AG08395 (cell line): Measurements from ENCODE around the gene FANCE.
"Not testable (repeated sequence)": the region's sequence is repeated elsewhere in the genome, so short reads cannot be mapped to it uniquely, and the experiment has no call there.

ENCODE experiments used
- DNase-seq: peaks from one replicate; pipeline ENCODE4 v3.0.0; 2012; ENCODE audit warnings: mixed read lengths, low spot score

Gene FANCE

DNA sequence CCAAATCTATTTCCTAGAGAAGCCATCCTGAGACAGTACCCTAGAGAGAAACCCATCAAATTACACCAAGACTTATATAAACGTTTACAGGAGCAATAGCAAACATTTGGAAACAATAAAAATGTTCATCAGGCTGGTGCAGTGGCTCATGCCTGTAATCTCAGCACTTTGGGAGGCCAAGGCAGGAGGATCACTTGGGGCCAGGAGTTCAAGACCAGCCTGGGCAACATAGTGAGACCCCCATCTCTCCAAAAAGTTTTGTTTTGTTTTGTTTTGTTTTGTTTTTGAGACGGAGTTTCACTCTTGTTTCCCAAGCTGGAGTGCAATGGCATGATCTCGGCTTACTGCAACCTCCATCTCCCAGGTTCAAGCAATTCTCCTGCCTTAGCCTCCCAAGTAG lies 19.4 kb upstream of the FANCE start:
- DNase-seq = not testable (repeated sequence)

DNA sequence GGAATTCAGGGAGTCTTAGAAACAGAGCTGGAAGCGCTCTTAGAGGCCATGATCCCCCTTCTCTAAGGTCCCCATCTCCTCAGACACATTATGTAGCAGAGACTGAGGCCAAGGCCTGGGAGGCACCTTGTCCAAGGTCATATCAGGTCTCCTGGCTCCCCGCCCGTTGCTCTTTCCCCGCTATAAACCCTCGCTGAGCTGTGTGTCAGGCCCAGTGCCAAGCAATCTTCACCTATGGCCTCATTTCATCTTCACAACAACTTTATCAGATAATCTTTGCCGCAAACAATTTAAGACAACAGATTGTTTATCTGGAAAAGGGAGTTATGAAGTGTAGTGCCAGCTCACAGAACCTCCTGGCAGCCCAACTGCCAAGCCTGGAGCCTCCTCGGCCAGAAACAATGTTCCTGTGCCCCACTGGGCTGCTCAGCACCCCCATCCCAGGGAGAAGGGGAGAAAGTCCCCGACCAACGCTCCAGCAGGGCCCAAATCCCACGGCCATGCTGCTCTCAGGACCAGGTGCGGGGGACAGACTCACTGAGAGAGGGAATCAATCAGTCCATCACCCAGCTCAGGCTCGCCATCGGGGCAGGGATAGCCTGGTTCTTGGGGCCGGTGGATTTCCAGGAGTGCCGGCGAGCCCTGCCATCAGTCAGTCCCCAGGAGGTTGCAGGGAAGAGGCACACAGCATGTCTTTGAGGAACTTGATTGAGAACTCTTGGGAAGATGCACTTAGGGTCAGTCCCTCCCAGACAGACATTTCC lies 16.9 kb upstream of the FANCE start:
- no peak for DNase-seq

DNA sequence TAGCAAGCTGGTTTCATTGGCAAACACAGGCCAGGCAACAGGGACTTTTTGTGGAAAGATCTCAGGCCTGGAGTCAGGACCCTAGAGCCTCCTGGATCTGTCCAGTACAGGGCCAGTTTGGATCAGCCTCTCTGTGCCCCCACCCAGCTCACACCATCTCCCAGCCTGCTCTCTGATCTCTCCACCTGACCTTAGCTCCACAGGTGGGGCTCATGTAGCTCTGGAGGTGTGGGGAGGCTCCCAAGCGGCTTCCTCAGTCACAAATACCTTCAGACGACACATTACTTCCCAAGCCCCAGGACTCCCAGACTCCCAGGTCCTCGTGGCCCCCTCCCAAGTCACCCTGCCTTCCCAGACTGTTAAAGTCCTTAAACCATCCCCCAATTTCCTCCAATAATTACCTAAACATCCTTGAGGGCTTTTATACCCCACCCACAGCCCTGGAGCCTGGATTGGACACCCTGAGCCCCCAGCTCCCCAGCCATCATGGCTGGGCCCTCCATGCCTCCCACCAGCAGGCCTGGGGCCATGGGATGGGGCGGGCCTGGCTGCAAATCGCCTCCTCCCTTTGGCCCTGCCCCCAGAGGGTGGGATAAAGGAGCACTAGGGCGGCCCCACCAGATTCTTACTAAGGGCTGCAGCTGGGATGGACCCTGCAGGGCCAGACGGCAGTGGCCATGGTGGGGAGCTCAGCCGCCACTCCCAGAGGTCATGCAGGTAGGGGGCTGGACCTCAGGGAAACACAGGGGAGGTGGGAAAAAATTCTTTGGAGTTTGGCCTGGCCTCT lies 15.9 kb upstream of the FANCE start:
- DNase-seq = no peak

DNA sequence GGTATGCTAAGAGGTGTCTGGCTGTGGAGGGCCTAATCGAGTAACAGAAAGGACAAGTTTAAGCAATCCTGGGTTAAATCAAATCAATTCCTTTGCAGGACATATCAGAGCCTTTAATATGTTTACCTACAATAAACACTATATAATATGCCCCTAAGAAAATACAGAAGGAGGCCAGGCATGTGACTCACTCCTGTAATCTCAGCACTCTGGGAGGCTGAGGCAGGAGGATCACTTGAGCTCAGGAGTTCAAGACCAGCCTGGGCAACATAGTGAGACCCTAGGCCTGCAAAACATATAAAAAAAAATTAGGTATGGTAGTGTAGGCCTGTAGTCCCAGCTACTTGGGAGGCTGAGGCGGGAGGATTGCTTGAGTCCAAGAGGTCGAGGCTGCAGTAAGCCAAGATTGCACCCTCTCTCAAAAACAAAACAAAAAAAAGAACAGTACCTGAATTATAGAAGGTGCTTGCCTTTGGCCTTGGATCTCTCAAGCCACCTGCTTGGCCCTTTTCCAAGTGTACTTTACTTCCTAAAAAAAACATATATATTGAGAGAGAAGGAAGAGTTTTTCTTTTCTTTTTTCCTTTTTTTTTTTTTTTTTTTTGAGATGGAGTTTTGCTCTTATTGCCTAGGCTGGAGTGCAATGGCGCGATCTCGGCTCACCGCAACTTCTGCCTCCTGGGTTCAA lies 13.6 kb upstream of the FANCE start:
- not testable (repeated sequence) for DNase-seq

DNA sequence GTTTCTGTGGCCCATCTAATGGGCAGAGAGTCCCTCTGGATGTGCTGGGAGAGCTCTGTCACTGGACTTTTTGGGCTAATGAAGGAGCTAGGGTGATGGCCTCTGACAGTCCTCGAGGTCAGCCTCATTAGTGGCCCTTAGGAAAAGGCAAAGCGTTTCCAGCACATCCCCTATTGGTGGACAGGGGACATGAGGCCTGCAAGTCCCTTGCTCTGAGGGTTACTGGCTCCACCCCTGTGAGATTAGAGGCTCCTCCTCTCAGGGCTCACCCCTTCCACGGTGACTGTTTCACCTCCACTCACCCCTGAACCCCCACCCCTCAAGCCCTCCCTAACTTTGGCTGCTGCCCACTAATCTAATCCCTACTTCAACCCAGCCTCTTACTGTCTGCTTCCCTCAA lies 12.8 kb upstream of the FANCE start:
- DNase-seq = no peak

DNA sequence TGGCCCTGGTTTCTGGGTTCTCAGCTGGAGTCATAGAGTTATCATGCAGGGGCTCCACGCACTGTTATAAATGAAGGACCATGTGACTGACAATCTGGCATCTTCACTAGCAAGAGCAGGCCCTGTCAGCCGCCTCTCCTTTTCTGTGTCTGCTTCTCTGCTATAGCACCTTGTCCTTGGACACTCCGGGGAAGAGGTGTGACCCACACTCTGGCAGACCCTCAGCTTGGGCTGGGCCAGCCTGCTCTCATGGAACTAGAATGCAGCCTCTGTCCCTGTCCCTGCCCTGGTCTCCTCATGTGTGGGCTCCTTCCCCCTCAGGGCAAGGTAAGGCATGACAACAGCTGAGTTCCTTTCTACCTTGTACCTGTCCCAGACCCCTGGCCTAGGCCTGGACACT lies 10.9 kb upstream of the FANCE start:
- no peak for DNase-seq

DNA sequence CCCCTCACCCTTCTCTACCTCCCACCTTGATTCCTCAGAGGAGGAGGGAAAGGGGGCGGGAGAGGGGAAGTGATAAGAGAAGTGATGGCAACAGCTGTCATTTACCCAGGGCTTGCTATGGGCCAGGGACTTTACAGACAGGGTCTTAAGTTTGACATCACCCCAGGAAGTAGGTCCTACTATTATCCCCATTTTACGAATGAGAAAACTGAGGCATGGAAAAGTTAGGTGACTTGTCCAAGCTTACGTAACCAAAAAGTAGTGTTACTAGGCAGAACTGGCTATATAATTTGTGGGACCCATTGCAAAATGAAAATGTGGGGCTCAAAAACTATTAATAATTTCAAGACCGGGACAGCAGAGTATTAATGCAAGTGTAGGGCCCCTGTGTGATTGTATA lies 10.5 kb upstream of the FANCE start:
- DNase-seq = no peak

DNA sequence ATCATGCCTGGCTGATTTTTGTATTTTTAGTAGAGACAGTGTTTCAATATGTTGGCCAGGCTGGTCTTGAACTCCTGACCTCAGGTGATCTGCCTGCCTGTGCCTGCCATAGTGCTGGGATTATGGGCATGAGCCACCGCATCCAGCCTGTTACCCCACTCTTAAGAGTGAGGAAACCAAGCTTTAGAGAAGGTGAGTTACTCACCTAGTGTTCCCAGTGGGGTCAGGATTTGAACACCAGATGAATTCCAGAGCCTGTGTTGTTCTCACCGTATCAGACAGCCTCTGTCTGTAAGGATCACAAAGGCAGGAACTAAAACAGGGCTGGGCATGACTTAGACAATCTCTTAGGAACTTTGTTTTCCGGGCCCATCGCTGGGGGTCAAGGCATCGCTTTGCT lies 9.4 kb upstream of the FANCE start:
- no peak for DNase-seq

DNA sequence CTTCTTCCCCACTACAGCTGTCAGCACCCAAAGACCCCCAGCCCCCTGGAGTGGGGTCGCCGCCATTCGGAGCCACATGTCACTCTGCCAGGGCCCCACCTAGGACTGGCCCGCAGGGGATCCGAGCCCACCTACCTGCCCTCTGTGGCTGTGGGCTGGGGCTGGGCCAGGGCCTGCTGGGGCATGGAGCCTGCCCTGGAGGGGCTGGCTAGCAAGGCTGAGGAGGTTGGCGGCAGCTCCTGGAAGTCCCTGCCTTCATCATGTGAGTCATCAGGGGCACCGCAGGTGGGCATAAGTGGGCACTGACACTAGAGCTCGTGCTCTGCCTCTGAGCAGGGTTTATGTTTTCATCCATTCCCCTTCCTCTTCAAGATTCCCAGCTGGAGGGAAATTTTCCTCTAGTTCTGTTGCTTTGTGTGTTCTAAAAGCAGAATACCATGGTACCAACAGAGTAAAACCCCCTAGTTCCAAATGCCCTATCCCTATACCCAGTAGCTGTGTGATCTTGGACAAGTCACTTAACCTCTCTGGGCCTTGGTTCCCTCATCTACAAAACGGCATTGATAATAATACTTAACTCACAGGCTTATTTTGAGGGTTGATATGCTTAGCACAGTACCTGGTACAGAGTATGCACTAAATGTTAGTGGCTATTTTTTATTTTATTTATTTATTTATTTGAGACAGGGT lies 8.7 kb upstream of the FANCE start:
- DNase-seq = no peak

DNA sequence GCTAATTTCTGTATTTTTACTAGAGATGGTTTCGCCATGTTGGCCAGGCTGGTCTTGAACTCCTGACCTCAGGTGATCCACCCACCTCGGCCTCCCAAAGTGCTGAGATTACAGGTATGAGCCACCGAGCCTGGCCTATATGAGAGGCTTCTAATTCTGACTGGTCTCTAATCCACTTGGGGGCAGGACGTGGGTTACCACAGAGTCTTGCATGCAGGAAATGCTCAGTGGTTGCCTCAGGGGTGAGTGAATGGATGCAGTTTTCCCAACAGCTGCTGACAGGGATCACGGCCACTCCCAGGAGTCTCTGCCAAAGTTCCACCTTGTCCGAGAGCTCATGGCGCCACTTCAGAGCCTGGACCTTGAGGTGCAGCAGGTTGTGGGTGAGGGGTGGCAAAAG lies 6.4 kb upstream of the FANCE start:
- DNase-seq = no peak

DNA sequence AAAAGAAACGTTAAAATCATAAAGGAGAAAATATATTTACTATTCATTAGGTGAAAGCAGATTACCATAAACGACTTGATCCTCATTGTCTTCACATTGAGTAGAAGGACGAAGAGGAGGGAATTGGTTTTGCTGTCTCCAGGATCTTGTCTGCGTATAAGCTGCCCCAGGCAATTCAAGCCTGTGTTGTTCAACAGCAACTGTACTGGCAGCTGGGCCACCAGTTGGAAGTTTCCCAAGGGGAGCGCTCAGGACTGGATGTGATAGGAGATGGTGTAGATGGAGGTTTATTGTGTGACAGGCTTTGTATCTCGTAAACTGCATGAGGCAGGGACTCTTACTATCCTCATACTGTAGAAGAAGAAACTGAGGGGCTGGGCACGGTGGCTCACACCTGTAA lies 3.9 kb upstream of the FANCE start:
- DNase-seq = no peak

DNA sequence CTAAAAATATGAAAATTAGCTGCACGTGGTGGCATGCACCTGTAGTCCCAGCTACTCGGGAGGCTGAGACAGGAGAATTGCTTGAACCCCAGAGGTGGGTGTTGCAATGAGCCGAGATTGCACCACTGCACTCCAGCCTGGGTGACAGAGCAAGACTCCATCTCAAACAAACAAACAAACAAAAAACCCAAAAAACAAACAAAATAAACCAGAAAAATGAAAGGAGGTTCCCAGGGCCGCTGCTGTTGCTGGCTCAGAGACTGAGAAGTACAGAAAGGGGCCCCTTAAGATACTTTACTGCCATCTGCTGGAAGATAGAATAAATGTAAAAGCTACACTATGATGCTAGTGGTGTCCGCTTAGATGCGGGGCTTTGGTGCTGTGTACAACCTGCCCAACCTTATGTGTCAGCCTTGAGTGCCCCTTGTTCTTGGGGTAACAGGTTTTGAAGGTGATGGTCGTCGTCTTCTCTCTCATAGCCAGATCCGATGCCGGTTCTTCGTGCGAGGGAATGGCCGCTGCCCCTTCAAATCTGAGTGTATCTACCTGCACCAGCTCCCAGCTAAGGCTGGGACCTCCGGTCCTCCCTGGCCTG lies 2.8 kb upstream of the FANCE start:
- DNase-seq = peak; percentile 85

DNA sequence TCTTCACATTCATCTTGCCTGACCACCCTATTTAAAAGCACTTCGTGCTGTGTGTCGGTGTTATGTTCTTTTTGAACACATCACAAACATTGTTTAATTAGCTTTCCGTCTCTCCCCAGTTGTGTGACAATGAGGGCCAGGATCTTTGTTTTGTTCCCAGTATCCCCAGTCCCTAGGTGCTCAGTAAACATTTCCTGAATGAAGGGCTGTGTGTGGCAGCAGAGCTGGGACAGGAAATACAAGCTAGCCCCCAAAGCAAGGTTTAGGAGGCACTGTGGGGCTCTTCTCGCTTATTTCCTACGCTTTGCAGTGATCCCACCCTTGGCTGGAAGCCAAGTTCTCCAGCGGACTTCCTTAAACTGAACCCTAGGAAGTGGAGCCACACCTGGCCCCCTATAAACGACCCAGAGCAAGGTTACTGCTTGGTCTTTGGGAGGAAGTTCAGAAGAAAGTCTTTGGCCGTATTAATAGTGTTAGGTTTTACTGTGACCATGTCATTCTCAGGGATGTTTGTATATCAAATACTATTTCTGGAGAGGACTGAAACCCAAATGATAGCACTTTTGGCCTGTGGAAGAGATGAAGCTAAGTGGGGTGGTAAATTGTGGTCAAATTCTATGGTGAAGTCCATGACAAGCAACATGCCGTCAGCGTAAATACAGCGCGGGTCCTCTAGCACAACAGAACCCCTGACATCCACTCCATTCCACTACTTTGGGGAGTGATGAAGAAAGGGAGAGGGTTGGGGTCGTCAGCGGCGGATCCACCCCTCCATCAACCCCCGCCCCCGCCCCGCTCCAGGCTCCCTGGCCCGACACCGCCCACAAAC lies 570 bp upstream of the FANCE start:
- no peak for DNase-seq

DNA sequence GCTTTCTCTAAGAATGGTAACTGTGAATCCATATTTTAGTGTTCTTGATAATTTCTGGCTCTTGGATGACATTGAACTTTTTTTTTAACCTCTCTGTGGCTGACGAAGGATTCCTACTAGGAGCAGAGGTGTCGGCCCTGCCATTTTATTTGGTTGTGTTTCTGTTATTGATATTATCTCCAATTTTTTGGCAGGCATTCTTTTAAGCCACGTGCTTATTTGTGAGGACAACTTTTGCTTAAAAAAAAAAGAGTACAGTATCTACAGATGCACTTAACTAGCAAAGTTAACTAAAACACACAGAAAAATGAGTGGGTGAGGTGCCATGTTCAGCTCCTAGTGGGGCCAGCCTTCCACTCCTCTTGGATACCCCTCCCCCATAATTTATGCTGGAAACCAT lies 1.1 kb downstream of the FANCE start:
- DNase-seq = no peak

DNA sequence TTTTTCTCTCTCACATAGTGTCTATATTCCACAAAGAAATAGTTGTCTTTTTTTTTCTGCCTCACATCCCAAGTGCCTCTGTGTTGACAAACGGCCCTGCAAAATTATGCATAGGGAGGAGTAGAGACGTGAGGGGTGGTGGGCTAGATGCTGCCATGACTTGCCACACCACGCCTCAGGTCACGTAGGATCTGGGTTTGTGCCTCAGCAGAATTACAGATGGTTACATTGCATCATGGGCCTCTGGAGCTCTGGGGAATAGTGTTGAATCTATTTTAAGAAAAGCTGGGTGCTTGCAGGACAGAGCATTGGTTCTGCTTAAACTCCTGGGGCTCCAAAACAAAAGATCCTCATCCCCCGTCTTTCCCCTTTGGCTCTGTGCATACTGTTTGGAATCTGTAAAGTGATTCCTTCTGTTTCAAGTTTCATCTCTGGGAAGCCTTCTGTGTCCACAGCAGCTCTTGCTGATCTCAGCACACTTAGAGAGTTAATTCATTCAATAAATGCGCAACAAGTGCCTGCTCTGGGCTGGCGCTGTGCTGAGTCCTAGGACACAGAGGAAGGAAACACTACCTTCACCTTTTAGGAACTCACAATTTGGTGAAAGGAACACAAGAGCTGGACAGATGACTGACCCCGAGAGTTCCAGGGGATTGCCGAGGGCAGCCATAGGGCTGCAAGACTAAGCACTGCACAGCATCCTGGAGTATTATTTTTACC lies 2.4 kb downstream of the FANCE start:
- no peak for DNase-seq

DNA sequence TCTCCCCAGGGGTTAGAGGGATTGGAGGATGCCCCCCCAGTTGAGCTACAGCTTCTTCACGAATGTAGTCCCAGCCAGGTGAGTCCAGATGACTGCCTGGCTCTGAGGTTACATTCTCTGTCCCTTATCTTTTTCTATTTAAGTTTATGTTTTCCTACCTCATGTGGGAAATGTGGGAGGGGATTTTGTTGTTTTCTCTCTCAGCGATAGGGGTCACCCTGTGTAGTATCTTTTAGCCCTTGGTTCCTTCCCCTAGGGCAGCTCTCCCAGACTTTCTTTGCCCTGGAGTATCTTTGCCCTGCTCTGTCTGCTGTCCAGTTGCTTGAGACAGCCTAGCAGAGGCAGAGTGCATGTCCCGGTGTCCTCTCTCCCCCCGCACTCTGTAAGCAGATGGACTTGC lies 5.8 kb downstream of the FANCE start:
- no peak for DNase-seq

DNA sequence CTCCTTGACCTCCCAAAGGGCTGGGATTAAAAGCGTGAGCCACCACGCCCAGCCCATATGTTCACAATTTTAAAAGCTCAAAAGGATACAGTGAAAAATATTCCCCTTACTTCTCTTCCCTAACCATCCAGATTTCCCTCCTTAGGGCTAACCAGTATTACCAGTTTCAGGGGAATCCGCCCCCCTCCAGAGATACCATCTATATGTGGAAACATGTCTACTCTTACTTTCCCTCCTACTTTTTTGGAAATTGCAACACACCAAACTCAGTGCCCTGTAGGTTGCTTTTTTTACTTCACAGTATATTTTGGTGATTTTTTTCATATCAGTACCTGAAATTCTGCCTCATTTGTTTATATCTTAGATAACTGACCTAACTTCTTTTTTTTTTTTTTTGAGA lies 9.1 kb downstream of the FANCE start:
- no peak for DNase-seq

DNA sequence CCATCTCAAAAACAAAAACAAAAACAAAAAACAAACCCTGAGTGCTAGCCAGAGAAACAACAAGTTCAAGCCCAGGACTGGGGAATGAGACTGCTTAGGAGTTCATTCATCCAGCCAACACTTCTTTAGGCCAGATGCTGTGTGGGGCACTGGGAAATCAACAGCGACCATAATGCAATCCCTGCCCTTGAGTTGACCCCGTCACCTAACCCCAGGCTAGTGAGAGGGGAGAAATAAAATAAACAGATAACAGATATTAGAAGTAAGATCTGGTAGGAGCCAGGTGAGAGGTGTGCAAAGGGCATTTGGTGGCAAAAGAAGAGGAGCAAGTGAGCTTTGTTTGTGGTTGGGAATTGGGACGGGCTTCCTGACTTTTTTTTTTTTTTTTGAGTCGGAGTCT lies 11.2 kb downstream of the FANCE start:
- no peak for DNase-seq

DNA sequence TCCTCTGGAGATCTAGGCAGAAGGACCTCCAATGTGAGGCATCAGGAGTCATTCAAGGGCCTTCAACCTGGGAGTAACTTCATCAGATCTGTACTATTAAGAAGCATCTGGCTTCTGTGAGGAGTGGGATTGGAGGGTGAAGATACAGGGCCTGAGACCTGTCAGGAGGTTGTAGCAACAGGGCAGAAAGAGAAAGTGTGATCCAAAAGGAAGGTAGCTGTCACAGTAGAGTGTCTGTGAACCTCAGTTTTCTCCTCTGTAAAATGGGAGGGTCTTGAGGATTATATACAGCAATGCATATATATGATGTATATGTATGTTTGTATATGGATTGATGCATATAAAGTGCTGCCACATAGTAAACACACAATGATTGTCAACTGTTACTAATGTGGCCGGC lies 13.5 kb downstream of the FANCE start:
- no peak for DNase-seq

DNA sequence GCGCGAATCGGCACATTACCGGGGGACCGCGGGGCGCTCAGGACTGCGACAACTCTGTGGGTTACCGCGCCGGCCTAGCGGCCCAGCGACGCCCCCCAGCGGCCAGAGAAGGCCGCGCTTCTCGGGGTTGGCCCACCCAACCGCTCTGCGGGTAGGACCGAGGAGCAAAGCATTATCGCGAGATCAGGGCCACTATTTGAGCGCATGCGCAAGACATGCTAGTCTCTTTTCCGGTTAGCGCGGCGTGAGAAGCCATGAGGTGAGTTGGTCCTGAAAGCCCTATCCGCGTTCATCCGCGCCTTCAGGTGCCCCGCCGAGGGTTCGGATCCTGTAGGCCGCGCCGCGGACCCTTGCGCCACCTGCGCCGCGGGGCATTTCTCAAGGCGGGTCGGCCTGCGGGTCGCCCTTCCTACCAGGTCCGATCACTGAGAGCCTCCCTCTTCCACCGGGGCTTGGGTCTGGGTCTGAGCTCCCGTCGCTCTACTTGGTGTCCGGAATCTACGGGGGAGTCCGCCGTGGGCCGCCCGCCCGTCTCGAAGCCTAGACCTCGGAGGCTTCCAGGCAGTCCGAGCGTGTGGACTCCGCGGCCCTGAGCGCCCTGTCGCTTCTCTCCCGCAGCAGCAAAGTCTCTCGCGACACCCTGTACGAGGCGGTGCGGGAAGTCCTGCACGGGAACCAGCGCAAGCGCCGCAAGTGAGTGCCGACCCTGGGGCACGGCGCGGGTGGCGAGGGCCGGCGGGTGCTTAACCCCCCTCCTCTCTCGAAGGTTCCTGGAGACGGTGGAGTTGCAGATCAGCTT lies 16.2 kb downstream of the FANCE start, which contains the start of gene RPL10A:
TSS of gene RPL10A (plus strand) at position 221 of the 799 bp plus-strand sequence. CDS start at position 255, 34 bp downstream.
- DNase-seq = peak; percentile 97
